Parathyroid adenoma (tissue), 2 donors: ENCODE data around the gene ZNF385C.

Experiments used
- H2AFZ ChIP-seq: fragments of 300-600 bp; sonication (generic); one replicate; pipeline ENCODE4 v1.7.0; 2017; ENCODE audit warnings: antibody characterized with exemption, mild to moderate bottlenecking
- H3K27ac ChIP-seq: fragments of 300-600 bp; sonication (generic); one replicate; pipeline ENCODE4 v1.7.0; 2017
- H3K27me3 ChIP-seq: fragments of 300-600 bp; sonication (generic); one replicate; pipeline ENCODE4 v1.7.0; 2017; ENCODE audit warnings: low read length; ENCODE audit not compliant: control insufficient read depth, insufficient read depth
- H3K36me3 ChIP-seq: fragments of 300-600 bp; sonication (generic); one replicate; pipeline ENCODE4 v1.7.0; 2017; ENCODE audit warnings: low read length; ENCODE audit not compliant: control insufficient read depth, insufficient read depth
- H3K4me1 ChIP-seq: fragments of 300-600 bp; sonication (generic); one replicate; pipeline ENCODE4 v1.7.0; 2017; ENCODE audit warnings: control low read depth
- H3K4me2 ChIP-seq: fragments of 300-600 bp; sonication (generic); one replicate; pipeline ENCODE4 v1.7.0; 2017; ENCODE audit warnings: low read length
- H3K4me3 ChIP-seq: fragments of 300-600 bp; sonication (generic); one replicate; pipeline ENCODE4 v1.7.0; 2017; ENCODE audit warnings: low read depth, low read length
- H3K79me2 ChIP-seq: fragments of 300-600 bp; sonication (generic); one replicate; pipeline ENCODE4 v1.7.0; 2017; ENCODE audit warnings: control low read depth
- H3K9ac ChIP-seq: fragments of 300-600 bp; sonication (generic); one replicate; pipeline ENCODE4 v1.7.0; 2017; ENCODE audit warnings: mild to moderate bottlenecking
- H3K9me3 ChIP-seq: fragments of 300-600 bp; sonication (generic); one replicate; pipeline ENCODE4 v1.7.0; 2017; ENCODE audit warnings: low read length; ENCODE audit not compliant: control insufficient read depth
- TF ChIP-seq, protein P1 (sequence below): fragments of 300-600 bp; sonication (generic); IDR thresholded peaks from one replicate; pipeline ENCODE4 v1.7.0; 2017; ENCODE audit warnings: antibody characterized with exemption, mild to moderate bottlenecking
- donor health status: primary hyperparathyroidism.

The ZNF385C gene

DNA sequence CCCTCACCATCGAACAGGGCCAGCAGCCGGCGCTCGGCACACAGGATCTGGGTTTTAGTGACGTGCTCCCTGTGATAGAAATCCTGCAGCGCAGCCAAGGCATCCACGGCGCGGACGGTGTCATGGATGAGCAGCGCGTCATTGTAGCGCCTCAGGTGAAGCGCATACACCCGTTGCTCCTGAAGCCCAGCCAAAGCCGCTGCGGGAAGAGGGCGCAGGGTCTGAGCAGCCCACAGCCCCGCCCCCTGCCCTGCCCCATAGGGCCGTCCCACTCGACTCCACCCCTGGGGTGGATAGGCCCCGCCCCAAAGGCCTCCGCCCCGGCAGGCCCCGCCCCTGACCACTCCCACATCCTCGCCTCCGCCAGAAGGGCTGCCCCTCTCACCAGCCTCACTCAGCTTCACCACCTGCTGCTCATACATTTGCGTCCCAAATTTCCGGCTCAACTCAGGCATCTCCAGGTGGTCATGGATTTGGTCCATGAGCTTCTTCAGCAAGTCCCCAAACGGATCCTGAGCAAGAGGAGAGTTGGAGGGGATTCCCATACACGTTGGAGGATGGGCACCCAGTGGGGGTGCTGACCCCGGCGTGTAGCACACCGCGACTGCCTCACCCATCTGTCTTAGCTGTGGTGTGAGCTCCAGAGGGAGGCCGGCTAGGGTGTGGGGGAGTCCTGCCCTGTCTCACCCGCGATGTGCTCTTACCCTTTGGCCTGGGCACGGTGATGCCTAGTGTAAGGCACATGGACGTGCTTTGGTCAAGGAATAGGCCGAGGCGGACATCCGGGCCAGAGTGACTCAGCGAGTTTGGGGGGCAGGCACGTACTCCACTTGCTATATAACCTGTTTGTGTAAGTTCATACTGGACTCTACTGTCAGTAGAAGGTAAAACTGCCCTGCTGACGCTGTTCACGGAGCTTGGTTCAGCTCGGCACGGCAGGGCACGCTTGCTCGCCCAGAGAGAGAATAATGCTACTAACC is 9.6 kb upstream of the ZNF385C start:
- Histone ChIP-seq H3K27me3 (no peaks in the 10 kb centered on the region), H3K36me3 (no peaks in the 10 kb centered on the region), H3K27ac (no peak overlapping the region), H3K4me2 (no peak overlapping the region), H3K79me2 (no peaks in the 10 kb centered on the region), H3K9me3 (no peaks in the 10 kb centered on the region), H3K4me3 (no peak overlapping the region), H3K9ac (no peak overlapping the region), H2AFZ (no peak overlapping the region), H3K4me1 (peaks cover 9% of the 10 kb centered on the region)
- TF ChIP-seq, protein P1, sequence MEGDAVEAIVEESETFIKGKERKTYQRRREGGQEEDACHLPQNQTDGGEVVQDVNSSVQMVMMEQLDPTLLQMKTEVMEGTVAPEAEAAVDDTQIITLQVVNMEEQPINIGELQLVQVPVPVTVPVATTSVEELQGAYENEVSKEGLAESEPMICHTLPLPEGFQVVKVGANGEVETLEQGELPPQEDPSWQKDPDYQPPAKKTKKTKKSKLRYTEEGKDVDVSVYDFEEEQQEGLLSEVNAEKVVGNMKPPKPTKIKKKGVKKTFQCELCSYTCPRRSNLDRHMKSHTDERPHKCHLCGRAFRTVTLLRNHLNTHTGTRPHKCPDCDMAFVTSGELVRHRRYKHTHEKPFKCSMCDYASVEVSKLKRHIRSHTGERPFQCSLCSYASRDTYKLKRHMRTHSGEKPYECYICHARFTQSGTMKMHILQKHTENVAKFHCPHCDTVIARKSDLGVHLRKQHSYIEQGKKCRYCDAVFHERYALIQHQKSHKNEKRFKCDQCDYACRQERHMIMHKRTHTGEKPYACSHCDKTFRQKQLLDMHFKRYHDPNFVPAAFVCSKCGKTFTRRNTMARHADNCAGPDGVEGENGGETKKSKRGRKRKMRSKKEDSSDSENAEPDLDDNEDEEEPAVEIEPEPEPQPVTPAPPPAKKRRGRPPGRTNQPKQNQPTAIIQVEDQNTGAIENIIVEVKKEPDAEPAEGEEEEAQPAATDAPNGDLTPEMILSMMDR, result no peak

DNA sequence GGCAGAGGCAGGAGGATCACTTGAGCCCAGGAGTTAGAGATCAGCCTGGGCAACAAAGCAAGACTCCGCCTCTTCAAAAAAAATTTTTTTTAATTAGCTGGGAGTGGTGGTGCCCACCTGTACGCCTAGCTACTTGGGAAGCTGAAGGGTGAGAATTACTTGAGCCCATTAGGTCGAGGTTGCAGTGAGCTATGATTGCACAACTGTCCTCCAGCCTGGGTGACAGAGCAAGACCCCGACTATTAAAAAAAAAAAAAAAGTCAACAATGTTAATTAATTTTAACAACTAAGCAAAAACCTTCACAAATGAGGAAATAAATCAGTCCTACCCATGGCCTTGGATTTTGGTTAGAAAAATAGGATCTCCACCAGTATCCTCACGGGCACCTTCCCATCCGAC is 8.9 kb upstream of the ZNF385C start:
- H3K4me3 ChIP-seq, result no peak overlapping the region
- no peak overlapping the region for H2AFZ ChIP-seq
- no peak overlapping the region for H3K4me2 ChIP-seq
- H3K4me1 ChIP-seq, result peaks cover 5% of the 10 kb centered on the region
- TF ChIP-seq, protein P1, result no peak
- no peaks in the 10 kb centered on the region for H3K79me2 ChIP-seq
- no peak overlapping the region for H3K27ac ChIP-seq
- no peaks in the 10 kb centered on the region for H3K36me3 ChIP-seq
- no peak overlapping the region for H3K9ac ChIP-seq
- no peaks in the 10 kb centered on the region for H3K9me3 ChIP-seq
- H3K27me3 ChIP-seq, result no peaks in the 10 kb centered on the region

DNA sequence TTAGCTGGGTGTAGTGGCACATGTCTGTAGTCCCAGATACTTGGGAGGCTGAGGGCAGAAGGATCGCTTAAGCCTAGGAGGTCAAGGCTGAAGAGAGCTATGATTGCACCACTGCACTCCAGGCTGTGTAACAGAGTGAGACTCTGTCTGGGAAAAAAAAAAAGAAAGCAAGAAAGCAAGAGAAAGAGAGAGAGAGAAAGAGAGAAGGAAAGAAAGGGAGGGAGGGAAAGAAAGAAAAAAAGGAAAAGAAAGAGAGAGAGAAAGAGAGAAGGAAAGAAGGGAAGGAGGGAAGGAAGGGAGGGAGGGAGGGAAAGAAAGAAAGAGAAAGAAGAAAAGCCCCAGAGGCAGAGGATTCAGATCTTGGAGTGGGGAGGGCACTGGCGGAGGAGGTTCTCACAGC is 7.7 kb upstream of the ZNF385C start:
- Histone ChIP-seq H3K27ac (no peak overlapping the region), H3K4me1 (no peaks in the 10 kb centered on the region), H3K4me3 (no peak overlapping the region), H3K27me3 (no peaks in the 10 kb centered on the region), H3K36me3 (no peaks in the 10 kb centered on the region), H3K9me3 (no peaks in the 10 kb centered on the region), H2AFZ (no peak overlapping the region), H3K4me2 (no peak overlapping the region), H3K79me2 (no peaks in the 10 kb centered on the region), H3K9ac (no peak overlapping the region)
- TF ChIP-seq, protein P1, result no peak

DNA sequence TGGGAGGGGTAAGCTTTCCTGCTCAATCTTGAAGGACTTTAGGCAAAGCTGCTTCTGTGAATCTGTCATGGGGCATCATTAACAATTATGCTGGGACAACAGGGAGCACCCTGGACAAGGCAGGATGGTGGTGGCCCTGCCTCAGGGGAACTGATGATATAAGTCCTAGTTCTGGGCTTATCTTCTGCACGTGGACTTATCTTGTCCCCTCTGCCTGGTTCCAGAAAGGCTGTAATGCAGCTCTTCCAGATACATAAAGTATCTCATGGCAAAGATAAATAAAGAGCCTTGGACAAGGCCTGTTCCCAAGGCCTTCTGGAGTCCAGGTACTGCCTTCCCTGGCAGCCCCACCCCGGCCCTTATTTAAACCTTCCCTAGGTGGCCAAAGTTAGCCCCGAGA is 6.0 kb upstream of the ZNF385C start:
- Histone ChIP-seq H3K36me3 (no peaks in the 10 kb centered on the region), H3K9me3 (no peaks in the 10 kb centered on the region), H3K79me2 (no peaks in the 10 kb centered on the region), H3K4me1 (no peaks in the 10 kb centered on the region), H3K9ac (no peak overlapping the region), H3K27me3 (no peaks in the 10 kb centered on the region), H2AFZ (no peak overlapping the region), H3K27ac (no peak overlapping the region), H3K4me2 (no peak overlapping the region), H3K4me3 (no peak overlapping the region)
- TF ChIP-seq, protein P1, result no peak
